ENCODE data around the gene WDR38.

Gene WDR38

DNA sequence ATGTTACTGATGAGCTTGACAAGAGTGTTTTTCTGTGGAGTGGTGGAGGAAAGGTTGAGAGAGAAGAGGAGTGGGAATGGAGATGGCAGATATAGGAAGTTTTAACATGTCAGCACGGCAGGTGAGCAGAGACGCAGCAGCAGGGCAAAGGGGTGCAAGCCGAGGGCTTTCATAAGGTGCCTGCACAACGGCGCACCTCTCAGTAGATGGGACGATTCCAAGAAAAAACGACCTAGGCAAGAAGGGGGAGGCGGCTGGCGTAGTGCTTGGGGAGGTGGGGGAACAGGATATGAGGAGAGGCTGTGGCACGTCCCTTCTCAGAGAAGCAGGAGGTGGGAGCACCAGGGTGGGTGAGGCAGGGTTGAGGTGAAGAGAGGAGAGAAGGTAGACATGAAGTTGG, 33.2 kb downstream of the WDR38 start:
- no peak for DNase-seq

DNA sequence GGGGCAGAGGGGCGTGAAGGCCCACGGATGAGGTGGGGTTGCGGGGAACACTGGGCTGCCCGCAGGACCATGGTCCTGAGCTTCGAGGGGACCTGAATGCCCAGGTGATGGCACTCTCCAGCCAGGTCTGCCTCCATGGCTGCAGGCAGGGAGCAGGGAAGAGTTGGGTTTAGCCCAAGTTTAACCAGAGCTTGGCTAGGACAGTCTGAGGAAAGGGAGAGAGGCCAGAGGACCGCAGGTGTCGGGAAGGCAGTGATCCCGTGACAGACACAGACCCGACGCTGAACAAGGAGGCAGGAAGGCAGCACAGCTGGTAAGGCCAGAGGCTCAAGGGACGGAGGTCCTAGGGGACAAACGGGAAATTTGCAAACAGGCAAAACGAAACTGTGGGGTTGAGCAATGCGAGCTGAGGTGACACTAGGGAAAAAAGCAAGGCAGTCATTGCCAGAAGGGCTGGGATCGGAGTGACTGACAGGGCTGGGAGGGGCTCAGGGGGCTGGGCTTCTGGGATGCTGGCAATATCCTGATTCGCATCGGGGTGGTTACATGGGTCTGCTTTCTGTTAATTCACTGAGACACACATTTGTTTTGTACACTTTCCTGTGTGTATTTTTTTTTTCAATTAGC, 33.7 kb downstream of the WDR38 start:
- no peak for DNase-seq

GRCh38 chr9:124887832-124888231, 34.6 kb downstream of the WDR38 start:
- DNase-seq, result no peak

GRCh38 chr9:124889006-124889405, 35.7 kb downstream of the WDR38 start:
- DNase-seq, result no peak

GRCh38 chr9:124890179-124890578, 36.9 kb downstream of the WDR38 start:
- DNase-seq, result no peak

GRCh38 chr9:124894035-124894740, 40.9 kb downstream of the WDR38 start:
- DNase-seq, result peak; percentile 35

DNA sequence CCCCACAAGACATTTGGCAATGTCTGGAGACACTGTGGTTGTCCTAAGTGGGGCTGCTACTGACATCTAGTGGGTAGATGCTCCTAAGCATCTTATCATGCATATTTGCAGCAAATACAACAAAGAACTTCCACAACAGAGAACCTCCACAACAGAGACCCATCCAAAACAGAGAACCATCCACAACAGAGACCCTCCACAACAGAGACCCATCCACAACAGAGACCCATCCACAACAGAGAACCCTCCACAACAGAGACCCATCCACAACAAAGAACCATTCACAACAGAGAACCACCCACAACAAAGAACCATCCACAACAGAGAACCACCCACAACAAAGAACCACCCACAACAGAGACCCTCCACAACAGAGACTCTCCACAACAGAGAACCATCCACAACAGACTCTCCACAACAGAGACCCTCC, 41.5 kb downstream of the WDR38 start:
- no peak for DNase-seq

GRCh38 chr9:124897570-124898460, 44.6 kb downstream of the WDR38 start:
- DNase-seq, result no peak

- DNase-seq, result no peak
Observed at GRCh38 chr9:124899845-124900244, 46.6 kb downstream of the WDR38 start.

DNA sequence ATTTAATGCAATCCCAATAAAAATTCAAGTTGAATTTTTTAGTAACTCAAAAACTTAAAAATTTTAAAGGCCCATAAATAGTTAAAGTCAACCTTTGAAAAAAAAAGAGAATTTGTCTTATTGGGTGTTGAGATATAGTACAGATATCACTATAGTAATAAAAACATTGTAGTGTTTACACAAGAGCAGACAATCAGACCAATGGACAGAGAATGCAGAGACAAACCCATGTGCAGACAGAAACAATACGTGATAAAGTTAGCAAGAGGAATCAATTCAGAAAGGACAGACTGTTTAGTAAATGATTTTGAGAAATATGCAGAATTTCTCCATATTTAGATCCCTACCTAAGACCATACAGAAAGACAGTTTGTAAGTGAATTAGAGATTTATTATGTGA, 53.7 kb downstream of the WDR38 start:
- DNase-seq, result no peak
